GM12878 (cell line): Measurements from ENCODE around the gene RCC1. TPM values are rescaled to one million over a fixed set of nuclear protein-coding genes. Genes with fewer than 3 reads are reported as not detected.

Source experiments
- BACH1 ChIP-seq: fragments of 450-650 bp; IDR thresholded peaks from 2 replicates; pipeline ENCODE4 v1.6.1; 2017; ENCODE audit warnings: mild to moderate bottlenecking, borderline replicate concordance
- BRCA1 ChIP-seq: IDR thresholded peaks from 2 replicates; pipeline ENCODE4 v1.6.1; 2011; ENCODE audit warnings: low read depth, low read length, improper control_type of control experiment
- DPF2 ChIP-seq: fragments of 450-650 bp; IDR thresholded peaks from 2 replicates; pipeline ENCODE4 v1.6.1; 2017; ENCODE audit warnings: mild to moderate bottlenecking
- EGR1 ChIP-seq, 2 experiments: IDR thresholded peaks; 1 replicate in 1 of 2; 2 replicates in 1 of 2; pipeline ENCODE4 v1.6.1; 2011 to 2012; ENCODE audit warnings: low read depth in 2 of 2, low read length in 2 of 2, borderline replicate concordance in 1 of 2, mild to moderate bottlenecking in 1 of 2, moderate library complexity in 1 of 2
- HDAC6 ChIP-seq: fragments of 200-600 bp; sonication (generic); IDR thresholded peaks from one replicate; pipeline ENCODE4 v1.8.0; 2017; ENCODE audit warnings: antibody characterized with exemption; ENCODE audit not compliant: unreplicated experiment
- MTA3 ChIP-seq: IDR thresholded peaks from 2 replicates; pipeline ENCODE4 v1.6.1; 2012; ENCODE audit warnings: low read length, inconsistent platforms, borderline replicate concordance
- NR2C1 ChIP-seq: fragments of 450-650 bp; IDR thresholded peaks from 2 replicates; pipeline ENCODE4 v1.6.1; 2017; ENCODE audit warnings: antibody characterized with exemption, mild to moderate bottlenecking, moderate library complexity
- POU2F2 ChIP-seq: IDR thresholded peaks from 3 replicates; pipeline ENCODE4 v1.6.1; 2011; ENCODE audit warnings: low read depth, mild to moderate bottlenecking, low read length, borderline replicate concordance
- RAD21 ChIP-seq: IDR thresholded peaks from 2 replicates; pipeline ENCODE4 v1.6.1; 2011; ENCODE audit warnings: mild to moderate bottlenecking, low read depth, low read length, moderate library complexity; ENCODE audit not compliant: insufficient read depth
- RB1 ChIP-seq: fragments of 450-650 bp; formaldehyde crosslinking; IDR thresholded peaks from 2 replicates; pipeline ENCODE4 v1.6.1; 2017; ENCODE audit warnings: mild to moderate bottlenecking, borderline replicate concordance
- RELA ChIP-seq: fragments of 450-650 bp; IDR thresholded peaks from 2 replicates; pipeline ENCODE4 v1.8.0; 2014; ENCODE audit warnings: borderline replicate concordance; ENCODE audit not compliant: partially characterized antibody
- RUNX3 ChIP-seq: IDR thresholded peaks from 2 replicates; pipeline ENCODE4 v1.6.1; 2012; ENCODE audit warnings: low read length, inconsistent platforms
- ZNF384 ChIP-seq: IDR thresholded peaks from 2 replicates; pipeline ENCODE4 v1.6.1; 2012; ENCODE audit warnings: low read depth, mild to moderate bottlenecking, low read length, improper control_type of control experiment, borderline replicate concordance
- ZSCAN29 ChIP-seq: fragments of 450-650 bp; IDR thresholded peaks from 2 replicates; pipeline ENCODE4 v1.6.1; 2017; ENCODE audit warnings: mild to moderate bottlenecking, moderate library complexity
- ZZZ3 ChIP-seq: IDR thresholded peaks from 2 replicates; pipeline ENCODE4 v1.6.1; 2011; ENCODE audit warnings: low read depth; ENCODE audit not compliant: control insufficient read depth, insufficient read length
- polyA plus RNA-seq, 11 experiments: library from polyadenylated mRNA; depleted of rRNA in 4 of 11; unstranded in 6 of 11; stranded (reverse) in 5 of 11; fragments of >200 nt; fragmentation: Nextera tagmentation in 4 of 11; fragmentation: Illumina TruSeq in 1 of 11; extraction: Ambion mirVana in 4 of 11; extraction: Trizol in 1 of 11; gene quantifications; 1 replicate in 1 of 11; 2 replicates in 10 of 11; pipeline versions ENCODE4 v1.2.1 to v1.2.3, GENCODE V29; 2011 to 2016; ENCODE audit warnings: inconsistent platforms in 2 of 11, missing spikeins in 2 of 11, low read depth in 1 of 11
- total RNA-seq, 4 experiments: library from RNA; depleted of rRNA in 3 of 4; stranded (reverse); fragments of >200 nt in 3 of 4; fragmentation: Illumina TruSeq in 1 of 4; extraction: Trizol in 1 of 4; gene quantifications; 2 replicates each; pipeline versions ENCODE4 v1.2.1 to v1.2.3, GENCODE V29; 2013 to 2021
- TF ChIP-seq, protein P1 (sequence below): IDR thresholded peaks from 2 replicates; pipeline ENCODE4 v1.6.1; 2011; ENCODE audit warnings: low read depth, mild to moderate bottlenecking, low read length, moderate library complexity, borderline replicate concordance; ENCODE audit errors: extremely low read depth
- TF ChIP-seq, protein P2 (sequence below): fragments of 450-650 bp; IDR thresholded peaks from 2 replicates; pipeline ENCODE4 v1.6.1; 2017; ENCODE audit warnings: mild to moderate bottlenecking
- TF ChIP-seq, protein P3 (sequence below): fragments of 150-350 bp; IDR thresholded peaks from 2 replicates; pipeline ENCODE4 v1.6.1; 2016; ENCODE audit warnings: low read depth, low read length
- TF ChIP-seq, protein P4 (sequence below): fragments of 450-650 bp; IDR thresholded peaks from 2 replicates; pipeline ENCODE4 v1.6.1; 2017; ENCODE audit warnings: mild to moderate bottlenecking, moderate library complexity

Gene RCC1
- total and polyA plus RNA-seq, 10 of the 15 experiments (the other 5 are each of a cell fraction or from before 2014, with no cell fraction given) = 8.3 to 99.4 (median 74.6) TPM

DNA sequence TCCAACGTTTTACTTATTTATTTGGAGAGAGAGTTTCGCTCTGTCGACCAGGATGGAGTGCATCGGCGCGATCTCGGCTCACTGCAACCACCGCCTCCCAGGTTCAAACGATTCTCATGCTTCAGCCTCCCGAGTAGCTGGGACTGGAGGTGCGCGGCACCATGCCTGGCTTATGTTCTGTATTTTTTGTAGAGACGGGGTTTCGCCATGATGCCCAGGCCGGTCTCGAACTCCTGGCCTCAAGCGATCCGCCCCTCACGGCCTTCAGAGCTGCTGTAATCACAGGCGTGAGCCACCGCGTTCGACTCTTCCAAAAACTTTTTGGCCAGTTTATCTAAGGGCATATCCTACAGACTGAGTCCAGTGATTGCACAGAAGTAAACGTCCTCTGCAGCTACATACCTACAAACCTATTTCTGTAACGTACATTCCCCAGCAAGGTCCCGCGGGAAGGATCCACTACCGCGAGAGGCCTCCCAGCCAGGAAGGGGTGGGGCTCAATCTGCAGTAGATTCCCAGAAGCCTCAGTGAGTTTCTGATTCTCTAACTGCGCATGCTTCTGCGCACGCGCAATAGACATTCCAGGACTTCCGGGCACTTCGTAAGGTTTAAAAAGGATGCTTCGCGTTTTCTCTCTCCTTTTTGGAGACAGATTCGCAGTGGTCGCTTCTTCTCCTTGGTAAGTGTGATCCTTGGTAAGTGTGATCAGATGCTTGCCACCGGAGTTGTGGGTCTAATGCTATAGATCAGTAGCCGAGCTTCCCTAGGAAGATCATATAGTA lies at the start of gene RCC1 (continued):
- peak in 1 of 2 experiments; percentile 47; a peak in 1 of 3 replicates for TF ChIP-seq EGR1 (IDR thresholded peaks at IDR 0.05; ENCODE audit: borderline replicate concordance in 1 of 2, low read depth in 2 of 2, low read length in 2 of 2)
- no peak for TF ChIP-seq RAD21
- peak; percentile 93 for TF ChIP-seq BRCA1
- TF ChIP-seq, protein P1, sequence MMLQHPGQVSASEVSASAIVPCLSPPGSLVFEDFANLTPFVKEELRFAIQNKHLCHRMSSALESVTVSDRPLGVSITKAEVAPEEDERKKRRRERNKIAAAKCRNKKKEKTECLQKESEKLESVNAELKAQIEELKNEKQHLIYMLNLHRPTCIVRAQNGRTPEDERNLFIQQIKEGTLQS = no peak
- TF ChIP-seq MTA3 = peak; percentile 48; the same call in 1 of the 2 replicates
- TF ChIP-seq ZNF384 = no peak
- no peak for TF ChIP-seq NR2C1
- TF ChIP-seq, protein P2, sequence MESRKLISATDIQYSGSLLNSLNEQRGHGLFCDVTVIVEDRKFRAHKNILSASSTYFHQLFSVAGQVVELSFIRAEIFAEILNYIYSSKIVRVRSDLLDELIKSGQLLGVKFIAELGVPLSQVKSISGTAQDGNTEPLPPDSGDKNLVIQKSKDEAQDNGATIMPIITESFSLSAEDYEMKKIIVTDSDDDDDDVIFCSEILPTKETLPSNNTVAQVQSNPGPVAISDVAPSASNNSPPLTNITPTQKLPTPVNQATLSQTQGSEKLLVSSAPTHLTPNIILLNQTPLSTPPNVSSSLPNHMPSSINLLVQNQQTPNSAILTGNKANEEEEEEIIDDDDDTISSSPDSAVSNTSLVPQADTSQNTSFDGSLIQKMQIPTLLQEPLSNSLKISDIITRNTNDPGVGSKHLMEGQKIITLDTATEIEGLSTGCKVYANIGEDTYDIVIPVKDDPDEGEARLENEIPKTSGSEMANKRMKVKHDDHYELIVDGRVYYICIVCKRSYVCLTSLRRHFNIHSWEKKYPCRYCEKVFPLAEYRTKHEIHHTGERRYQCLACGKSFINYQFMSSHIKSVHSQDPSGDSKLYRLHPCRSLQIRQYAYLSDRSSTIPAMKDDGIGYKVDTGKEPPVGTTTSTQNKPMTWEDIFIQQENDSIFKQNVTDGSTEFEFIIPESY = no peak
- peak; percentile 97 for TF ChIP-seq POU2F2
- no peak for TF ChIP-seq DPF2
- TF ChIP-seq RELA = peak; percentile 48
- TF ChIP-seq, protein P3, sequence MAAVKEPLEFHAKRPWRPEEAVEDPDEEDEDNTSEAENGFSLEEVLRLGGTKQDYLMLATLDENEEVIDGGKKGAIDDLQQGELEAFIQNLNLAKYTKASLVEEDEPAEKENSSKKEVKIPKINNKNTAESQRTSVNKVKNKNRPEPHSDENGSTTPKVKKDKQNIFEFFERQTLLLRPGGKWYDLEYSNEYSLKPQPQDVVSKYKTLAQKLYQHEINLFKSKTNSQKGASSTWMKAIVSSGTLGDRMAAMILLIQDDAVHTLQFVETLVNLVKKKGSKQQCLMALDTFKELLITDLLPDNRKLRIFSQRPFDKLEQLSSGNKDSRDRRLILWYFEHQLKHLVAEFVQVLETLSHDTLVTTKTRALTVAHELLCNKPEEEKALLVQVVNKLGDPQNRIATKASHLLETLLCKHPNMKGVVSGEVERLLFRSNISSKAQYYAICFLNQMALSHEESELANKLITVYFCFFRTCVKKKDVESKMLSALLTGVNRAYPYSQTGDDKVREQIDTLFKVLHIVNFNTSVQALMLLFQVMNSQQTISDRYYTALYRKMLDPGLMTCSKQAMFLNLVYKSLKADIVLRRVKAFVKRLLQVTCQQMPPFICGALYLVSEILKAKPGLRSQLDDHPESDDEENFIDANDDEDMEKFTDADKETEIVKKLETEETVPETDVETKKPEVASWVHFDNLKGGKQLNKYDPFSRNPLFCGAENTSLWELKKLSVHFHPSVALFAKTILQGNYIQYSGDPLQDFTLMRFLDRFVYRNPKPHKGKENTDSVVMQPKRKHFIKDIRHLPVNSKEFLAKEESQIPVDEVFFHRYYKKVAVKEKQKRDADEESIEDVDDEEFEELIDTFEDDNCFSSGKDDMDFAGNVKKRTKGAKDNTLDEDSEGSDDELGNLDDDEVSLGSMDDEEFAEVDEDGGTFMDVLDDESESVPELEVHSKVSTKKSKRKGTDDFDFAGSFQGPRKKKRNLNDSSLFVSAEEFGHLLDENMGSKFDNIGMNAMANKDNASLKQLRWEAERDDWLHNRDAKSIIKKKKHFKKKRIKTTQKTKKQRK = no peak
- peak; percentile 80 for TF ChIP-seq RUNX3
- TF ChIP-seq RB1 = no peak
- TF ChIP-seq HDAC6 = peak; percentile 68
- no peak for TF ChIP-seq ZSCAN29
- TF ChIP-seq ZZZ3 = no peak
- TF ChIP-seq, protein P4, sequence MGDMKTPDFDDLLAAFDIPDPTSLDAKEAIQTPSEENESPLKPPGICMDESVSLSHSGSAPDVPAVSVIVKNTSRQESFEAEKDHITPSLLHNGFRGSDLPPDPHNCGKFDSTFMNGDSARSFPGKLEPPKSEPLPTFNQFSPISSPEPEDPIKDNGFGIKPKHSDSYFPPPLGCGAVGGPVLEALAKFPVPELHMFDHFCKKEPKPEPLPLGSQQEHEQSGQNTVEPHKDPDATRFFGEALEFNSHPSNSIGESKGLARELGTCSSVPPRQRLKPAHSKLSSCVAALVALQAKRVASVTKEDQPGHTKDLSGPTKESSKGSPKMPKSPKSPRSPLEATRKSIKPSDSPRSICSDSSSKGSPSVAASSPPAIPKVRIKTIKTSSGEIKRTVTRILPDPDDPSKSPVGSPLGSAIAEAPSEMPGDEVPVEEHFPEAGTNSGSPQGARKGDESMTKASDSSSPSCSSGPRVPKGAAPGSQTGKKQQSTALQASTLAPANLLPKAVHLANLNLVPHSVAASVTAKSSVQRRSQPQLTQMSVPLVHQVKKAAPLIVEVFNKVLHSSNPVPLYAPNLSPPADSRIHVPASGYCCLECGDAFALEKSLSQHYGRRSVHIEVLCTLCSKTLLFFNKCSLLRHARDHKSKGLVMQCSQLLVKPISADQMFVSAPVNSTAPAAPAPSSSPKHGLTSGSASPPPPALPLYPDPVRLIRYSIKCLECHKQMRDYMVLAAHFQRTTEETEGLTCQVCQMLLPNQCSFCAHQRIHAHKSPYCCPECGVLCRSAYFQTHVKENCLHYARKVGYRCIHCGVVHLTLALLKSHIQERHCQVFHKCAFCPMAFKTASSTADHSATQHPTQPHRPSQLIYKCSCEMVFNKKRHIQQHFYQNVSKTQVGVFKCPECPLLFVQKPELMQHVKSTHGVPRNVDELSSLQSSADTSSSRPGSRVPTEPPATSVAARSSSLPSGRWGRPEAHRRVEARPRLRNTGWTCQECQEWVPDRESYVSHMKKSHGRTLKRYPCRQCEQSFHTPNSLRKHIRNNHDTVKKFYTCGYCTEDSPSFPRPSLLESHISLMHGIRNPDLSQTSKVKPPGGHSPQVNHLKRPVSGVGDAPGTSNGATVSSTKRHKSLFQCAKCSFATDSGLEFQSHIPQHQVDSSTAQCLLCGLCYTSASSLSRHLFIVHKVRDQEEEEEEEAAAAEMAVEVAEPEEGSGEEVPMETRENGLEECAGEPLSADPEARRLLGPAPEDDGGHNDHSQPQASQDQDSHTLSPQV = no peak
- no peak for TF ChIP-seq BACH1
